SK-N-SH (cell line): ENCODE measurements around the gene HIGD1B. TPM values are rescaled to one million over a fixed set of nuclear protein-coding genes. Genes with fewer than 3 reads are reported as not detected.

Source experiments
- CTCF ChIA-PET: fragments of 300-600, 350-600 bp; formaldehyde crosslinking; extraction: SDS; loops from one replicate; lab custom pipeline; 2021; lab: Yijun Ruan, JAX
- POLR2A ChIA-PET: fragments of 350-600 bp; sonication (Branson Sonifier 250); formaldehyde crosslinking; extraction: SDS; loops from one replicate; lab custom pipeline; 2020; ENCODE audit warnings: antibody characterized with exemption, inconsistent platforms; lab: Yijun Ruan, JAX
- DNase-seq: peaks from one replicate; pipeline ENCODE4 v3.0.0; 2012
- H2AFZ ChIP-seq: fragments of 200-600 bp; sonication (generic); 2 replicates; pipeline ENCODE4 v1.8.1; 2016; ENCODE audit warnings: antibody characterized with exemption, mild to moderate bottlenecking, low read depth
- H3F3A ChIP-seq: fragments of 200-600 bp; sonication (generic); replicated peaks from 2 replicates; pipeline ENCODE3; 2016; ENCODE audit warnings: antibody characterized with exemption, mild to moderate bottlenecking; ENCODE audit not compliant: insufficient read depth
- H3K27ac ChIP-seq, 2 experiments: fragments of 200-500 bp in 1 of 2; fragments of 200-600 bp in 1 of 2; sonication (Bioruptor generic) in 1 of 2; sonication (generic), shearing (Covaris generic) in 1 of 2; 2 replicates each; pipeline versions ENCODE4 v1.5.1 to v1.6.1; 2014 to 2016; ENCODE audit warnings: low read depth in 2 of 2, inconsistent platforms in 1 of 2, low read length in 1 of 2, mild to moderate bottlenecking in 1 of 2, mixed read lengths in 1 of 2
- H3K27me3 ChIP-seq: fragments of 200-600 bp; sonication (generic), shearing (Covaris generic); 2 replicates; pipeline ENCODE4 v1.6.1; 2016; ENCODE audit warnings: mixed run types; ENCODE audit not compliant: insufficient read depth
- H3K36me3 ChIP-seq, 2 experiments: fragments of 200-500 bp in 1 of 2; fragments of 200-600 bp in 1 of 2; sonication (Bioruptor generic) in 1 of 2; sonication (generic) in 1 of 2; replicated peaks in 1 of 2; 2 replicates each; pipeline versions ENCODE3 to v1.5.1; 2014 to 2016; ENCODE audit warnings: low read length in 1 of 2, mild to moderate bottlenecking in 1 of 2; ENCODE audit not compliant: insufficient read depth in 2 of 2, control insufficient read depth in 1 of 2
- H3K4me1 ChIP-seq, 2 experiments: fragments of 200-500 bp in 1 of 2; fragments of 200-600 bp in 1 of 2; sonication (Bioruptor generic) in 1 of 2; sonication (generic), shearing (Covaris generic) in 1 of 2; 2 replicates each; pipeline versions ENCODE4 v1.5.1 to v1.6.1; 2014 to 2016; ENCODE audit warnings: low read depth in 1 of 2, low read length in 1 of 2, mixed run types in 1 of 2; ENCODE audit not compliant: insufficient read depth in 2 of 2, control insufficient read depth in 1 of 2
- H3K4me2 ChIP-seq: fragments of 200-600 bp; sonication (generic), shearing (Covaris generic); 2 replicates; pipeline ENCODE4 v1.6.1; 2017; ENCODE audit warnings: mixed run types
- H3K4me3 ChIP-seq, 2 experiments: fragments of 200-500 bp in 1 of 2; fragments of 200-600 bp in 1 of 2; sonication (Bioruptor generic) in 1 of 2; sonication (generic), shearing (Covaris generic) in 1 of 2; 2 replicates each; pipeline versions ENCODE4 v1.5.1 to v1.8.1; 2014 to 2016; ENCODE audit warnings: low read depth in 2 of 2, inconsistent platforms in 1 of 2, low read length in 1 of 2, mild to moderate bottlenecking in 1 of 2, mixed read lengths in 1 of 2, moderate library complexity in 1 of 2
- H3K79me2 ChIP-seq: fragments of 200-600 bp; sonication (generic); 2 replicates; pipeline ENCODE4 v1.8.1; 2017; ENCODE audit warnings: mild to moderate bottlenecking; ENCODE audit not compliant: insufficient read depth
- H3K9ac ChIP-seq: fragments of 200-600 bp; sonication (generic); 2 replicates; pipeline ENCODE4 v1.6.1; 2017; ENCODE audit warnings: mixed run types
- H3K9me2 ChIP-seq: fragments of 200-600 bp; sonication (generic); 2 replicates; pipeline ENCODE4 v1.6.1; 2017; ENCODE audit warnings: mixed run types
- H3K9me3 ChIP-seq: fragments of 200-600 bp; sonication (generic); 2 replicates; pipeline ENCODE4 v1.6.1; 2017; ENCODE audit warnings: mixed run types, mild to moderate bottlenecking, moderate library complexity
- H4K20me1 ChIP-seq: fragments of 200-600 bp; sonication (generic); 2 replicates; pipeline ENCODE4 v1.6.1; 2017; ENCODE audit warnings: mild to moderate bottlenecking, mixed run types; ENCODE audit not compliant: insufficient read depth
- CHD2 ChIP-seq: fragments of 150-350 bp; IDR thresholded peaks from 2 replicates; pipeline ENCODE4 v1.6.1; 2018; ENCODE audit warnings: low read length; ENCODE audit not compliant: partially characterized antibody
- FOXM1 ChIP-seq: IDR thresholded peaks from 2 replicates; pipeline ENCODE4 v1.4.0; 2012; ENCODE audit warnings: low read depth, mild to moderate bottlenecking
- GABPA ChIP-seq: IDR thresholded peaks from 2 replicates; pipeline ENCODE4 v1.4.0; 2012; ENCODE audit warnings: low read depth, mild to moderate bottlenecking
- IRF3 ChIP-seq: fragments of 150-350 bp; IDR thresholded peaks from 2 replicates; pipeline ENCODE4 v1.6.1; 2016; ENCODE audit warnings: mild to moderate bottlenecking, low read depth, low read length
- MEF2A ChIP-seq: IDR thresholded peaks from 2 replicates; pipeline ENCODE4 v1.4.0; 2012; ENCODE audit warnings: low read depth, borderline replicate concordance
- PBX3 ChIP-seq: IDR thresholded peaks from 2 replicates; pipeline ENCODE4; 2012
- POLR2AphosphoS5 ChIP-seq: IDR thresholded peaks from 2 replicates; pipeline ENCODE4 v1.6.1; 2012; ENCODE audit warnings: low read depth, low read length
- SIN3A ChIP-seq: IDR thresholded peaks from 2 replicates; pipeline ENCODE4 v1.6.1; 2012; ENCODE audit warnings: low read depth, mild to moderate bottlenecking, low read length, moderate library complexity, borderline replicate concordance
- SMC3 ChIP-seq: IDR thresholded peaks from 2 replicates; pipeline ENCODE4 v1.6.1; 2012; ENCODE audit warnings: low read depth, low read length, improper control_type of control experiment
- USF1 ChIP-seq: IDR thresholded peaks from 2 replicates; pipeline ENCODE4 v1.4.0; 2012; ENCODE audit warnings: low read depth, borderline replicate concordance
- YY1 ChIP-seq: IDR thresholded peaks from 2 replicates; pipeline ENCODE4 v1.4.0; 2012; ENCODE audit warnings: low read depth, mild to moderate bottlenecking
- WGBS: methylation state at CpG from one replicate; pipeline ENCODE4 v1.1.6; 2017; ENCODE audit warnings: low lambda C conversion rate; 5-methylcytosine and 5-hydroxymethylcytosine counted together
- polyA plus RNA-seq, 3 experiments: library from polyadenylated mRNA; depleted of rRNA; stranded (reverse); fragments of >200 nt; gene quantifications; 2 replicates each; pipeline ENCODE4 v1.2.3, GENCODE V29; 2012

HIGD1B gene
- polyA plus RNA-seq, 1 of the 3 experiments (the other 2 are of a cell fraction) = not detected

GRCh38 chr17:44844390-44844830, 3.3 kb upstream of the HIGD1B start (continued):
- TF ChIP-seq YY1 = no peak
- TF ChIP-seq SIN3A = no peak
- TF ChIP-seq SMC3 = no peak
- no peak for TF ChIP-seq POLR2AphosphoS5
- no peak for TF ChIP-seq FOXM1
- TF ChIP-seq, all 33 proteins: peak for 0

GRCh38 chr17:44846206-44846605, 1.5 kb upstream of the HIGD1B start:
- Histone ChIP-seq H3F3A (peaks cover 4% of the 10 kb centered on the region), H3K4me2 (no peak overlapping the region), H3K36me3 (peaks cover 8 to 16% of the 10 kb centered on the region in 2 experiments), H4K20me1 (no peaks in the 10 kb centered on the region), H3K9ac (no peak overlapping the region), H3K4me1 (peaks cover 0 to 3% of the 10 kb centered on the region in 2 experiments; a peak in 1 of 4 replicates), H3K9me3 (no peaks in the 10 kb centered on the region), H3K27me3 (no peaks in the 10 kb centered on the region), H3K27ac (no peak overlapping the region), H3K79me2 (no peaks in the 10 kb centered on the region), H3K9me2 (no peaks in the 10 kb centered on the region), H3K4me3 (no peak overlapping the region), H2AFZ (no peak overlapping the region)
- no peak for DNase-seq
- ChIA-PET POLR2A (interaction anchor here (0.6 to 0.7 kb wide), 2 partner anchors 28 to 48 kb away, joined by 4 to 5 read pairs; no protein-coding TSS in a partner anchor), CTCF (interaction anchor here (1.2 to 17.4 kb wide), 4 partner anchors 19 to 69 kb away, joined by 5 to 202 read pairs (median 6); no protein-coding TSS in a partner anchor)
- WGBS = 87% methylated on average over 8 of the region's 8 CpGs
- TF ChIP-seq MEF2A = no peak
- TF ChIP-seq CHD2 = no peak
- no peak for TF ChIP-seq GABPA
- TF ChIP-seq PBX3 = no peak
- TF ChIP-seq USF1 = no peak
- no peak for TF ChIP-seq IRF3

- CTCF ChIA-PET = interaction anchor here (1.2 to 17.4 kb wide), 3 partner anchors 12 to 71 kb away, joined by 3 to 202 read pairs (median 18); no protein-coding TSS in a partner anchor
- Histone ChIP-seq H3K4me3 (no peak overlapping the region), H3K4me2 (no peak overlapping the region), H3K27me3 (no peaks in the 10 kb centered on the region), H3K9ac (no peak overlapping the region), H3K4me1 (peaks cover 0 to 3% of the 10 kb centered on the region in 2 experiments; a peak in 1 of 4 replicates), H2AFZ (no peak overlapping the region)
- TF ChIP-seq CHD2 (no peak), FOXM1 (no peak), GABPA (no peak)
- TF ChIP-seq, all 33 proteins: peak for 0
- H3K9me3 ChIP-seq = no peaks in the 10 kb centered on the region
- H3K9me2 ChIP-seq = no peaks in the 10 kb centered on the region
- 92% methylated on average over 6 of the region's 6 CpGs for WGBS
- no peaks in the 10 kb centered on the region for H3K79me2 ChIP-seq
- no peaks in the 10 kb centered on the region for H4K20me1 ChIP-seq
- no peak overlapping the region for H3K27ac ChIP-seq
- DNase-seq = no peak
- H3F3A ChIP-seq = peaks cover 4% of the 10 kb centered on the region
- H3K36me3 ChIP-seq = peaks cover 15 to 28% of the 10 kb centered on the region in 2 experiments
- POLR2A ChIA-PET = no interaction called here
These were observed 643 bp downstream of the HIGD1B start for GRCh38 chr17:44848257-44848795.
